ENCODE data around the gene NPAS3. TPM values are rescaled to one million over a fixed set of nuclear protein-coding genes. Genes with fewer than 3 reads are reported as not detected.

NPAS3 gene
- total RNA-seq, 1 experiment from 2014 or later = 15.6 TPM

GRCh38 chr14:33705490-33705889 is 766.8 kb downstream of the NPAS3 start:
- intact Hi-C loops (cut with micrococcal nuclease; ENCODE audit: unreplicated experiment) = no loop called here
- CTCF ChIA-PET = no interaction called here
- POLR2A ChIA-PET (ENCODE audit: low non-redundant PET) = no interaction called here

DNA sequence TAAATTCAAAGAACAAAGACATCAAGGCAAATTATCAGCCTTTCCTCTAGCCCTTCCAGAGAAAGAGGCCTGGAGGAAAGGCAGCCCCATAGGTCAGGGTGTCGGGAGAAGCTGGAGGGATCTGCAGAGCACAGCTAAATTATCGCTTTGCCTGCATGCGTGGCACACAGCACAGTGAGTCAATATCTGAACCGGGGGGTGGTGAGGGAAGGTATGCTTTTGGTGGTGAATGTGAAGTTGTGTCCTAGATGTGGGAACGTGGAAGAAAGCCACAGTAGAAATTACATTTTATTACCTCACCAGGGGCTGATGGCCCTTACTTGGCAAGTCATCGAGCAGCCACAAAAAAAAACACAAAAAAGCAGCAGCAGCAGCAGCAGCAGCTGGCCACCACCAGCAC is 769.0 kb downstream of the NPAS3 start:
- no peaks in the 10 kb centered on the region for H3K9me3 ChIP-seq (ENCODE audit: low read depth, low read length, poor library complexity, severe bottlenecking)
- H3K27me3 ChIP-seq (replicated peaks; ENCODE audit: insufficient read depth, low read depth, low read length, poor library complexity) = no peaks in the 10 kb centered on the region
- TF ChIP-seq, protein P1, sequence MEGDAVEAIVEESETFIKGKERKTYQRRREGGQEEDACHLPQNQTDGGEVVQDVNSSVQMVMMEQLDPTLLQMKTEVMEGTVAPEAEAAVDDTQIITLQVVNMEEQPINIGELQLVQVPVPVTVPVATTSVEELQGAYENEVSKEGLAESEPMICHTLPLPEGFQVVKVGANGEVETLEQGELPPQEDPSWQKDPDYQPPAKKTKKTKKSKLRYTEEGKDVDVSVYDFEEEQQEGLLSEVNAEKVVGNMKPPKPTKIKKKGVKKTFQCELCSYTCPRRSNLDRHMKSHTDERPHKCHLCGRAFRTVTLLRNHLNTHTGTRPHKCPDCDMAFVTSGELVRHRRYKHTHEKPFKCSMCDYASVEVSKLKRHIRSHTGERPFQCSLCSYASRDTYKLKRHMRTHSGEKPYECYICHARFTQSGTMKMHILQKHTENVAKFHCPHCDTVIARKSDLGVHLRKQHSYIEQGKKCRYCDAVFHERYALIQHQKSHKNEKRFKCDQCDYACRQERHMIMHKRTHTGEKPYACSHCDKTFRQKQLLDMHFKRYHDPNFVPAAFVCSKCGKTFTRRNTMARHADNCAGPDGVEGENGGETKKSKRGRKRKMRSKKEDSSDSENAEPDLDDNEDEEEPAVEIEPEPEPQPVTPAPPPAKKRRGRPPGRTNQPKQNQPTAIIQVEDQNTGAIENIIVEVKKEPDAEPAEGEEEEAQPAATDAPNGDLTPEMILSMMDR (conservative IDR thresholded peaks at IDR 0.05; ENCODE audit: low read depth, low read length) = no peak
- TF ChIP-seq EZH2 (IDR thresholded peaks at IDR 0.05; ENCODE audit: borderline replicate concordance, low read depth, low read length, poor library complexity, severe bottlenecking) = no peak
- no peaks in the 10 kb centered on the region for H3K36me3 ChIP-seq (ENCODE audit: insufficient read depth, low read length, poor library complexity, severe bottlenecking)
- no peak overlapping the region for H3K4me3 ChIP-seq (ENCODE audit: low read depth, low read length, poor library complexity, severe bottlenecking)
- ChIA-PET POLR2A (ENCODE audit: low non-redundant PET) (no interaction called here), CTCF (no interaction called here)
- H3K27ac ChIP-seq (ENCODE audit: low read depth, low read length, poor library complexity, severe bottlenecking) = no peak overlapping the region
- BruUV-seq (replicated peaks) = no TSS peak
- DNase-seq (ENCODE audit: low spot score) = no peak
- intact Hi-C loops (cut with micrococcal nuclease; ENCODE audit: unreplicated experiment) = no loop called here
- no peaks in the 10 kb centered on the region for H3K4me1 ChIP-seq (ENCODE audit: insufficient read depth, low read length, poor library complexity, severe bottlenecking)

More at GRCh38 chr14:33705490-33705889, 766.8 kb downstream of the NPAS3 start:
- Histone ChIP-seq H3K27ac (ENCODE audit: low read depth, low read length, poor library complexity, severe bottlenecking) (no peak overlapping the region), H3K9me3 (ENCODE audit: low read depth, low read length, poor library complexity, severe bottlenecking) (no peaks in the 10 kb centered on the region), H3K27me3 (replicated peaks; ENCODE audit: insufficient read depth, low read depth, low read length, poor library complexity) (no peaks in the 10 kb centered on the region), H3K4me1 (ENCODE audit: insufficient read depth, low read length, poor library complexity, severe bottlenecking) (no peaks in the 10 kb centered on the region), H3K4me3 (ENCODE audit: low read depth, low read length, poor library complexity, severe bottlenecking) (no peak overlapping the region), H3K36me3 (ENCODE audit: insufficient read depth, low read length, poor library complexity, severe bottlenecking) (no peaks in the 10 kb centered on the region)
- TF ChIP-seq, protein P1 (conservative IDR thresholded peaks at IDR 0.05; ENCODE audit: low read depth, low read length) = no peak
- no peak for TF ChIP-seq EZH2 (IDR thresholded peaks at IDR 0.05; ENCODE audit: borderline replicate concordance, low read depth, low read length, poor library complexity, severe bottlenecking)
- BruUV-seq (replicated peaks) = no TSS peak
- no peak for DNase-seq (ENCODE audit: low spot score)

DNA sequence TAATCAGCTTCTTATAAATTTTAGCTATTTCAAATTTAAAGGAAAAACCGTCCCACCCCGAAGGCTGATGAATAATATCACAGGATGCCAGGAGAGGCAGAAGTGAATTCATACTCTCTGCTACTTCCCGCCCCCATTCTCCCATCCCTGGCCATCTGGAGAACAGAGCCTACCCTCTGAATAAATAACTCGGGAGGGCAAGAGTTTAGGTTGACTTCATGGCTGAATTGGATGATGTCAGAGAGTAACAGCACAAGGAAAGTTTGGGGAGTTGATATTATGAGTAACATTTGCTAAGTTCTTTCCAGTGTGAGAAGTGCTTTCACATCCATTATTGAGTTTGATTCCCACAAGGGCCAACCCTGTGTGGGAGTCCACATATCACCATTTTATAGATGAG is 770.6 kb downstream of the NPAS3 start:
- TF ChIP-seq, protein P1 (conservative IDR thresholded peaks at IDR 0.05; ENCODE audit: low read depth, low read length) = no peak
- TF ChIP-seq EZH2 (IDR thresholded peaks at IDR 0.05; ENCODE audit: borderline replicate concordance, low read depth, low read length, poor library complexity, severe bottlenecking) = no peak
- no peak overlapping the region for H3K27ac ChIP-seq (ENCODE audit: low read depth, low read length, poor library complexity, severe bottlenecking)
- H3K36me3 ChIP-seq (ENCODE audit: insufficient read depth, low read length, poor library complexity, severe bottlenecking) = no peaks in the 10 kb centered on the region
- H3K4me3 ChIP-seq (ENCODE audit: low read depth, low read length, poor library complexity, severe bottlenecking) = no peak overlapping the region
- DNase-seq (ENCODE audit: low spot score) = no peak
- intact Hi-C loops (cut with micrococcal nuclease; ENCODE audit: unreplicated experiment) = no loop called here
- H3K4me1 ChIP-seq (ENCODE audit: insufficient read depth, low read length, poor library complexity, severe bottlenecking) = no peaks in the 10 kb centered on the region
- no peaks in the 10 kb centered on the region for H3K9me3 ChIP-seq (ENCODE audit: low read depth, low read length, poor library complexity, severe bottlenecking)
- BruUV-seq (replicated peaks) = no TSS peak
- H3K27me3 ChIP-seq (replicated peaks; ENCODE audit: insufficient read depth, low read depth, low read length, poor library complexity) = no peaks in the 10 kb centered on the region
- POLR2A ChIA-PET (ENCODE audit: low non-redundant PET) = no interaction called here
- CTCF ChIA-PET = no interaction called here
